Mammary microvascular endothelial cell (primary cell): ENCODE results near the gene SHTN1. TPM values are rescaled to one million over a fixed set of nuclear protein-coding genes. Genes with fewer than 3 reads are reported as not detected.

Experiments
- total RNA-seq: library from RNA; depleted of rRNA; stranded (reverse); fragments of >200 nt; gene quantifications from 2 replicates; pipeline ENCODE4 v1.2.3, GENCODE V29; 2015

Gene SHTN1
- 2.1 and 2.4 TPM in 2 replicates for total RNA-seq

GRCh38 chr10:117005026-117005526, at the start of gene SHTN1:
TSS of gene SHTN1 (minus strand) at chr10:117005187. CDS start at chr10:117005079, 108 bp downstream.

DNA sequence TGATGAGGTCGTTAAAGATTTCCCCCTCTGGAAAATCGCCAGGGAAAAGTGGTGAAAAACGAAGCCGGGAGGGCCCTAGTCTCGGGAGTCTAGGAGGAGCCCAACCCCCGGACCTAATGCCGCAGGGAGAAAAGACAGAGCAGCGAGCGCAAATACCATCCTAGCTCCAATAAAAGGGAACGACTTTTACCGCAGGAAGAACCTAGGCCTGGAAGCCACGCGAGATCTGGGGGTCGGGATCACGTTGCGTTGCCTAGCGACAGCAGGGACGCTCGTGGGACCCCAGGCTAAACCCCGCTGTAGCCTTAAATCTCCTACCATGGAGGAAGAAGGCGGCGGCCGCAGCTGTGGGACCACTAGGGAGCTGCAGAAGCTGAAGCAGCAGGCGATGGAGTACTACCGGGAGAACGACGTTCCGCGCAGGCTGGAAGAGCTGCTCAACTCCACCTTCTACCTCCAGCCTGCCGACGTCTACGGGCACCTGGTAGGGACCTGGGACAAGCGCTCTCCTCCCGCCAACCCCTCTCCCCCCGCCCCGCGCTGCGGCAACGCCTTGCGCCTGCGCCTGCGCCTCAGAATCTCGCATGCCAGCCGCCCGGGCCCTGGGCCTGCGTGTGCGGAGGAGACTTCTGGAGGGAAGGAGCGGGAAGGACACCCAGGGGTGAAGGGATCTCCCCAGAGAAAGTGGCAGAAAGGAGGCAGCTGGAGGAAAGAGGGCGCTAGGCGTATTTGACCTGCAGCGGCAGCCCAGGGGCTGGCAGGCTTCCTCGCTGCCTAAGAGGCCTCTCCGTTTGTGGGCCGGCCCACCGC, 155.5 kb downstream of the SHTN1 start, which contains the start of gene ENO4:
Gene ENO4 (plus strand): TSS at position 252 of the 810 bp plus-strand sequence. CDS start 68 bp downstream, at position 320.

Other genes starting within 250 kb of the SHTN1 start
- not detected in 2 replicates for gene ENO4, start 155.7 kb downstream of the SHTN1 start, total RNA-seq
- gene VAX1, start 133.1 kb upstream of the SHTN1 start, total RNA-seq, result not detected in 2 replicates
- gene KCNK18, start 192.3 kb upstream of the SHTN1 start, total RNA-seq, result not detected in 2 replicates
- not detected in 2 replicates for gene SLC18A2, start 235.9 kb upstream of the SHTN1 start, total RNA-seq